PC-3 (cell line): Measurements from ENCODE around the gene RUFY4. TPM values are rescaled to one million over a fixed set of nuclear protein-coding genes. Genes with fewer than 3 reads are reported as not detected.
A peak's percentile ranks its signal among the peaks of the same experiment; 100 is the strongest.
"Not testable (repeated sequence)": the region's sequence is repeated elsewhere in the genome, so short reads cannot be mapped to it uniquely, and the experiment has no call there.

ENCODE experiments used
- ATAC-seq: fragments of 200-7000 bp; cut with Tn5 transposase; 2 replicates; pipeline ENCODE4 v1.9.1; 2020; ENCODE audit warnings: mild to moderate bottlenecking, moderate library complexity
- BruUV-seq: library from RNA; stranded (reverse); fragments of 400-500 nt; replicated peaks from 2 replicates; lab custom pipeline; 2021; lab: Mats Ljungman, UMichigan
- CTCF ChIA-PET: fragments of 300-600 bp; sonication (Branson Sonifier 250); formaldehyde crosslinking; loops from one replicate; lab custom pipeline; 2022; ENCODE audit warnings: antibody characterized with exemption; lab: Charles Lee
- POLR2A ChIA-PET: fragments of 300-600 bp; sonication (Branson Sonifier 250); formaldehyde crosslinking; loops from one replicate; lab custom pipeline; 2022; ENCODE audit warnings: antibody characterized with exemption; ENCODE audit not compliant: unreplicated experiment; lab: Charles Lee
- DNase-seq: peaks from one replicate; pipeline ENCODE4 v3.0.0-alpha.2; 2015
- H2AFZ ChIP-seq: fragments of 300-600 bp; sonication (generic); 2 replicates; pipeline ENCODE4 v1.6.0; 2016; ENCODE audit warnings: antibody characterized with exemption, low read length
- H3F3A ChIP-seq: fragments of 300-600 bp; sonication (generic); one replicate; pipeline ENCODE4 v1.6.0; 2017; ENCODE audit warnings: antibody characterized with exemption, low read length, control low read depth, mild to moderate bottlenecking; ENCODE audit not compliant: unreplicated experiment
- H3K27ac ChIP-seq: fragments of 300-600 bp; sonication (generic); 2 replicates; pipeline ENCODE4 v1.5.1; 2016; ENCODE audit warnings: mild to moderate bottlenecking, low read length
- H3K27me3 ChIP-seq: fragments of 300-600 bp; sonication (generic); 2 replicates; pipeline ENCODE4 v1.6.1; 2016; ENCODE audit warnings: low read length, mixed read lengths
- H3K36me3 ChIP-seq: fragments of 300-600 bp; sonication (generic); 2 replicates; pipeline ENCODE4 v1.6.1; 2016; ENCODE audit warnings: low read depth, mixed run types, low read length, mixed read lengths
- H3K4me1 ChIP-seq: fragments of 300-600 bp; sonication (generic); 2 replicates; pipeline ENCODE4 v1.5.1; 2016; ENCODE audit warnings: low read length; ENCODE audit not compliant: insufficient read depth
- H3K4me2 ChIP-seq: fragments of 300-600 bp; sonication (generic); 2 replicates; pipeline ENCODE4 v1.6.0; 2016; ENCODE audit warnings: low read length
- H3K4me3 ChIP-seq: fragments of 300-600 bp; sonication (generic); 2 replicates; pipeline ENCODE4 v1.5.1; 2016; ENCODE audit warnings: mild to moderate bottlenecking, low read length, mixed read lengths
- H3K79me2 ChIP-seq: fragments of 300-600 bp; sonication (generic); 2 replicates; pipeline ENCODE4 v1.6.1; 2017; ENCODE audit warnings: low read length, mixed read lengths
- H3K9ac ChIP-seq: fragments of 300-600 bp; sonication (generic); 2 replicates; pipeline ENCODE4 v1.6.0; 2016; ENCODE audit warnings: mild to moderate bottlenecking, low read length
- H3K9me2 ChIP-seq: fragments of 300-600 bp; sonication (generic); replicated peaks from 2 replicates; pipeline ENCODE4 v1.6.1; 2016; ENCODE audit warnings: mixed run types, low read length, mixed read lengths
- H3K9me3 ChIP-seq: fragments of 300-600 bp; sonication (generic); 2 replicates; pipeline ENCODE4 v1.6.1; 2016; ENCODE audit warnings: low read length, mixed read lengths
- H4K20me1 ChIP-seq: fragments of 300-600 bp; sonication (generic); 2 replicates; pipeline ENCODE4 v1.6.1; 2016; ENCODE audit warnings: low read length, mixed read lengths
- CTCF ChIP-seq: fragments of 300-600 bp; sonication (generic); conservative IDR thresholded peaks from 2 replicates; pipeline ENCODE4 v1.5.1; 2017; ENCODE audit warnings: antibody characterized with exemption, low read depth, mild to moderate bottlenecking, low read length
- EZH2 ChIP-seq: fragments of 300-600 bp; sonication (generic); IDR thresholded peaks from one replicate; pipeline ENCODE4 v1.6.1; 2017; ENCODE audit warnings: antibody characterized with exemption, mild to moderate bottlenecking, low read length; ENCODE audit not compliant: unreplicated experiment
- EZH2phosphoT487 ChIP-seq: fragments of 300-600 bp; sonication (generic); IDR thresholded peaks from 2 replicates; pipeline ENCODE4 v1.6.1; 2018; ENCODE audit warnings: mild to moderate bottlenecking, antibody characterized with exemption, low read length, borderline replicate concordance
- intact Hi-C: fragments of 100-400 bp; cut with micrococcal nuclease; formaldehyde crosslinking; loops from 2 replicates; pipeline ENCODE4 v1.9.0; 2023
- total RNA-seq: library from RNA; depleted of rRNA; stranded (reverse); fragments of >200 nt; gene quantifications from 2 replicates; pipeline ENCODE4 v1.2.3, GENCODE V29; 2014

The RUFY4 gene
- total RNA-seq, 1 experiment from 2014 or later, result not detected

- DNase-seq (peak; percentile 45), ATAC-seq (peak; percentile 77)
- H3F3A ChIP-seq, H3K9ac ChIP-seq, H3K9me3 ChIP-seq, POLR2A ChIA-PET, H4K20me1 ChIP-seq, H3K4me1 ChIP-seq, H3K36me3 ChIP-seq, H3K79me2 ChIP-seq, H3K4me3 ChIP-seq, BruUV-seq, H3K4me2 ChIP-seq, H3K27ac ChIP-seq, H2AFZ ChIP-seq, H3K9me2 ChIP-seq: not testable (repeated sequence)
- CTCF ChIA-PET, result interaction anchor here (0.7 to 1.1 kb wide), 2 partner anchors 8 to 249 kb away, joined by 3 to 8 read pairs; no protein-coding TSS in a partner anchor
- TF ChIP-seq CTCF, result peak; percentile 66
- H3K27me3 ChIP-seq, result peaks cover 11% of the 10 kb centered on the region
- intact Hi-C loops, result loop anchor here (2.0 kb wide), 1 partner anchor 250 kb away; no protein-coding TSS in a partner anchor
Observed at GRCh38 chr2:218034497-218035213, 34.4 kb upstream of the RUFY4 start.

GRCh38 chr2:218035463-218036100 is 33.5 kb upstream of the RUFY4 start:
- Histone ChIP-seq H3K27ac (no peak overlapping the region), H3K9me3 (no peaks in the 10 kb centered on the region), H3K27me3 (peaks cover 11% of the 10 kb centered on the region), H3K36me3 (no peaks in the 10 kb centered on the region), H3K4me3 (no peak overlapping the region), H3K9me2 (no peaks in the 10 kb centered on the region), H4K20me1 (no peaks in the 10 kb centered on the region), H2AFZ (no peak overlapping the region), H3K4me2 (no peak overlapping the region), H3F3A (no peaks in the 10 kb centered on the region), H3K9ac (no peak overlapping the region), H3K79me2 (no peaks in the 10 kb centered on the region), H3K4me1 (no peaks in the 10 kb centered on the region)
- ChIA-PET POLR2A (no interaction called here), CTCF (interaction anchor here (0.7 to 1.1 kb wide), 2 partner anchors 7 to 250 kb away, joined by 3 to 8 read pairs; no protein-coding TSS in a partner anchor)
- no TSS peak for BruUV-seq
- ATAC-seq, result no peak
- intact Hi-C loops, result loop anchor here (2.0 kb wide), 1 partner anchor 251 kb away; no protein-coding TSS in a partner anchor
- TF ChIP-seq CTCF (no peak), EZH2phosphoT487 (no peak), EZH2 (no peak)
- DNase-seq, result no peak

GRCh38 chr2:218036371-218036770 is 32.7 kb upstream of the RUFY4 start:
- TF ChIP-seq EZH2phosphoT487, result no peak
- 0 out of 2 replicates have a peak, but pooled peaks have one; percentile 28 for TF ChIP-seq CTCF
- H3F3A ChIP-seq, result no peaks in the 10 kb centered on the region
- H3K27ac ChIP-seq, result no peak overlapping the region
- H3K9ac ChIP-seq, result no peak overlapping the region
- H3K4me1 ChIP-seq, result no peaks in the 10 kb centered on the region
- no peaks in the 10 kb centered on the region for H4K20me1 ChIP-seq
- H3K36me3 ChIP-seq, result no peaks in the 10 kb centered on the region
- H2AFZ ChIP-seq, result no peak overlapping the region
- CTCF ChIA-PET, result no interaction called here
- POLR2A ChIA-PET, result no interaction called here
- H3K4me2 ChIP-seq, result no peak overlapping the region
- DNase-seq, result peak; percentile 6
- no peak overlapping the region for H3K4me3 ChIP-seq
- no peaks in the 10 kb centered on the region for H3K9me2 ChIP-seq
- intact Hi-C loops, result no loop called here
- H3K79me2 ChIP-seq, result no peaks in the 10 kb centered on the region
- H3K9me3 ChIP-seq, result no peaks in the 10 kb centered on the region
- peaks cover 11% of the 10 kb centered on the region for H3K27me3 ChIP-seq
- no TSS peak for BruUV-seq
- ATAC-seq, result no peak
